NCI-H128 (cell line): ENCODE data around the gene NDUFS2.

Experiments
- DNase-seq: peaks from one replicate; lab custom pipeline; 2025; ENCODE audit not compliant: unreplicated experiment; lab: John Stamatoyannopoulos, UW

Gene NDUFS2

DNA sequence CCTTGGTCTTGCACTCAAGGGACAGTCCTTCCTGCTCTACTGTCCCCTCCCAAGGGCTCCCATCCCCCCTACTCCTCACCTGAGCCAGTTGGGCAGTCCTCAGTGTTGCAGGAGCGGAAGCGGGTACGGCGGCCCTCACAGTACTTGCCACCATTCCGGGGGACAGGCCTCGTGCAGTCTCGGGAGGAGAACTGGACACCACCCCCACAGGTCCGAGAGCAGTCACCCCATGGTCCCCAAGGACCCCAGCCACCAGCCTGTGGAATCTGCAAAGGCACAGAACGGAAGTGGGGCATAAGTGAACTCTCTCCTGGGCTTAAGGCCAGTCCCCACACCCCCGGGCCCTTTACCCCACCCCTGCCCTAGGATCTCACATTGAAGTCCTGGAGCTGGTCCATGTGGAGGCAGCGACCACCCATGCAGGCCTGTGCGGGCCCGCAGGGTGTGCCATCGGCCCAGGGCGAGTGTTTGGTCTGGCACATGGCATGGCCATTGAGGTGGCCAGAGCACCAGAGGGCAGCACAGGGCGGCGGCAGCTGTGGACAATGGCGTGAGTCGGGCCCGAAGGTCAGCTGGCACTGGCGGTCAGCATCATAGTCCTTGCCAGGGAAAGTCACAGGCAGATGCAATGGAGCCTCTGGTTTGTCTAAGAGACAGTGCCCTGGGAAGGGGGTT lies 8.5 kb upstream of the NDUFS2 start:
- no peak for DNase-seq

GRCh38 chr1:161195171-161195570 lies 7.0 kb upstream of the NDUFS2 start:
- DNase-seq = no peak

GRCh38 chr1:161196111-161196510 lies 6.1 kb upstream of the NDUFS2 start:
- DNase-seq = no peak

DNA sequence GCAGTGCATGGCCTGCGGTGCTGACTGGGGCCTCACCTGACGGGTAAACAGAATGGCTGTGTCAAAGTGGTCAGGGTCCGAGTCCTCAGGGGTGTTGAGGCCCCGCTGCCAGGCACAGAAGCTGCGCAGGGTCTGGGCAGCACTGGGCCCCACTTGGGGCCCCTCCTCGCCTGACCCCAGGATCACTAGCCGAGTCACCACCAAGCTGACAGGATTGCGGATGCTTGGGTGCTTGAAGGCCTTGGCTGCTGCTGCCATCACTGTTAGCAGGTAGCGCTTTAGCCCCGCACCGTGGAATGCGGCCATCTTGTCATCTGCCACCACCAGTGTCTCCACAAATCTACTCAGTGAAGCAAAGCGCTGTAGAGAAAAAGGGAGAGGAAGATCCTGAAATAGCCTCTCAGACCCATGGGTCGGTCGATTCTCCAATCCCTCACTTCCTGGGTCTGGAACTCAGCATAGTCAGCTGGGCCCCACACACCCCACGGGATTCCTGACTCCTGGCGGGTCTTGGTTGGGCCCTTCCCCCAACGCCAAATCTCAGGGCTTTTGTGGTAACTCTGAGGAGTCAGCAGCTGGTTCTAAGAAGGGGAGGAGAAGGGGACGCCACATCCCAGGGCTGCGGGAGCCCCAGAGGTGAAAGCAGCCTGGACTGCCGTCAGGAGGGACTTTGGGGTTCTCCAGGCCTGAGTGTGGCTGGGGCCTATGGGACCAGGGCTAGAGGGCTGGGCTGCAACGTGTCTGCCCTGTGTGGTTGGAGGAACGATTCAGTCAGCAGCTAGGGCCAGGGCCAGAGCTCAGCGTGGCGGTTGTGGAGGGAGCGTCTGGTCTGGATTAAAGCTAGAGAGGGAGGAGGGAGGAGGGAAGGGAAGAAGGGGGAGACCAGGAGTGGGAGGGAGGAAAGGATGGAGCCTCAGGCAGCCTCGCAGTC lies 5.4 kb upstream of the NDUFS2 start:
- DNase-seq = no peak

DNA sequence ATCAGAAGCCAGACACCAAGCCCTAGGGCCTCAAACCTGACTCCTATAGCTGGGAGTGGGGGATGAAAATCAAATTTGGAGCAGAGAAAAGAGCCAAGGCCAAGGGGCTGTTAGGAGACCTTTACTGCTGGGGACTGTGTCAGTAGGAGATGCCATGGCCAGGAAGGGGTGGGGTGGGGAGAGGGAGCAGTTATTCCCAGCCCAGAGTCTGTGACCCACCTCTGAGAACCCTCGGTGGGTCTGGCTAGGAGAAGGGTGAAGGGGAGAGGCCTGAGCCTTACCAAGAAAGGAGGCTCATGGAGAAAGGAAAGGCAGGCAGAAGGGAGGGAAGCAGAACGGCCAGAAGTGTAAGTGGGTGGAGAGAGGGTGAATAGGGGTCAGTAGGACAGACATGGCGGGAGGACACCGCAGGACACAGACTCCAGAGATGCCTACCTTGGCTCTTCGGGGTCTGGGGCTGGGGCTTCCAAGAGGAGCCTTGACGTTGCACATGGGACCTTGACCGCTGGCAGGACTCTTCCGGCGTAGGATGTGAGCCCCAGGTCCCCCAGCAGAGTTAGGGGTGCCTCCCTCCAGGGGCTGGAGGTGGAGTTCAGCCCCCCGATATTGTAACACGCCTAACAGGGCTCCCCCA lies 4.5 kb upstream of the NDUFS2 start:
- no peak for DNase-seq

DNA sequence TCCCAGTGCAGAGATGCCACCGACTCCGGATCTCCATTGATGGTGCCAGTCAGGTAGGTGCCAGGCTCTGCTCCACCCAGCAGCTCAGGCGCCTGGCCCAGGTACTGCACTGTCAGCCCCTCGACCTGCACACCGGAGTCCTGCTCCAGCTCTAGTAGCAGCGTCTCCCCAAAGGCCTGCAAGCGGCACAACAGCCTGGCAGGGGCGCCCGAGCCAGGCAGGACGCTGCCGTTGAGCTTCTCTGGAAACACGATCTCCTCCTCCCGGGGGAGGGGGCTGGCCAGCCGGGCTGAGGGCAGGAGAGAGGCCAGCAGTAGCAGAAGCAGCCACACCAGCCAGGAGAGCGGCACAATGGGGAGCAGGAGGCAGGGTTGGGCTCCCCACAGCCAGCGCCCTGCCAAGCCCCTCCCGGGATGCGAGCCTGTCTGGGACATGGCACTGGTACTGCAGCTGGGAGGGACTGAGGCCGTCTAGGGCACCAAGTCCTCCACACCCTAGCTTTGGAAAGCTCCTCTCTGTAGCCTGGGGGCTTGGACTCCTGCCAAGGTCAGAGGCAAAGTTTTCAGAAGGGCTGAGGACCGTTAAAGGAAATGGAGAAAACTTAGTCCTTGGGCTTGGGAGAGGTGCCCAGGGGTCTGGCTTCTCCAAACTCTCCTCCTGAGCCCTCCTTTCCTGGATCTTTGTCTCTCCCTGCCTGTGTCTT lies 3.8 kb upstream of the NDUFS2 start:
- DNase-seq = no peak

DNA sequence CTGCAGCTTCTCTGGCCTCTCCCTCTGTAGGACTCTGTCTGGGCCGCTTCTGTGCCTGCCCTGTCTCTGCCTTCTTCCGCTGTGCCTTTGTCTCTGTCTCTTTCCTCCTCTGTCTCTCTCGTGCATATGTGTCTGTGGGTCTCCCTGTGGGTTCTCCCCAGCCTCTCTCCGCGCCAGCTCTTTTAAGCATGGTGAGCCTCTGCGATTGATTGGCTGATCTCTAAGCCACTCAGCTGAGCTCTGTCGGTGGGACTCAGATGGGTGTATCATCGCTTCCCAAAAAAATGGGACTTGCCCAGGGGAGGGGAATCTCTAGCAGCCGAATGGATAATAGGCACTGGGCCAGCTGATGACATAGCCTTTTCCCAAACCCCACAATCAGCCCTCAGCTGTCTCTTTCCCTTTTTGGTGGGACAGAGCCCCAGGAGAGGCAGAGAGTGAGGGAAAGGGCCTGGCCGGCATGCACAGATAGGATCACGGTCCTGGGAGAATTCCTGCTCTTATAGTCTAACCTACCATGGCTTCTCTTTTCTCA lies 3.2 kb upstream of the NDUFS2 start, which contains the start of gene ADAMTS4:
Gene ADAMTS4, minus strand, starts transcription at position 158 of the 535 bp plus-strand sequence. CDS start 427 bp downstream, outside the sequence.
- no peak for DNase-seq

DNA sequence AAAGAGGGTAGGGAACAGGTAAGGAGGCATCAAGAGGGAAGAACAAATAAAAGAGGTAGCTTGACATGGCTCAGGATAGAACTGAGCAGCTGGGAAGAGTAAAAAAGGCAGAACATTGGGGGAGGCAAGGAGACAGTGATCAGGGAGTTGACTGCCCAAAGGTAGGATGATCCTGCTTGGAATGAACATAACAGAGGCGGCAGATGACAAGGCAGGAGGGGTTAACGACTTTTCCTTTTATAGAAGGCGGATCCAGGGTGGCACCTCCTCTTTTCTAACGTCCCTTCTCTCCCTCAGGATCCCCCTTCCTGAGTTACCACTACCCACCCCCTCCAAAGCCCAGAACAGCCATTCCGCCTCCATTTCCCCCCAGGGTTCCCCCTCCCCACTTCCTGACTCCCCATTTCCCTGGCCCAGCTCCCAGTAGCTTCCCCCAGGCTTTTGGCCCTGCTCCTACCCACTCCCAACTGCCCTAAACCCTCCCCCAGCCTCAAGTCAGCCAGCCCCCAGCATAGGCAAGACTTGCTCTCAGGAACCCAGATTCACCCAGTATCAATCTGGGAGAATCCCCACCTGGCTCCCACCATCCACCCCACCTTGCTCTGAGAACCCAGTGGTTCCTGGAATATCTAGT lies 2.5 kb upstream of the NDUFS2 start:
- DNase-seq = no peak

DNA sequence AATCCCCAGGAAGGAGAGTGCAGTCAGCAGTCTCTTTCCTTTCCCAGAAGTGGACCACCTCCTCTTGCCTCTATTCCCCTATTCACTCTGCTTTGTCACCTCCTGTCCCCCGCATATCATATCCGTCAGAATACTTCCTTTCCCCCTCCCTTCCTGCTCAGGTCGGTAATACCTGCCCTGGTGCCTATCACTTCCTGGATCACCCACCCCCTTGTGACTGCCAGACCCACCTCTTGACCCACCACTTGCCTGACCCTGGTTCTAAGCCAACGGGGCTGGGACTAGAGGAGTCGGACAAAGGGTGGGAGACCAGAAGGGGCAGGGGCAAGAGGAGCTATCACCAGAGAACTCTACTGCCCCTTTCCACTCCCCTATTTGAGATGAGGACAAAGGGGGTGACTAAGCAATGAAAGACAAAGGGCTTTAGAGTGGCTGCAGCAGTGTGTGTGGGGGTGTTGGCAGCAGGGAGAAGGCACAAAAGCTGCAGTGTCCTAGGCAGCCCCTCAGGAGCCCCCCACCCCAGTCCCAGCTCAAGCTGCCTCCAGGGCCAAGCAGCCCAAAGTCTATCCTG lies 1.7 kb upstream of the NDUFS2 start:
- no peak for DNase-seq

DNA sequence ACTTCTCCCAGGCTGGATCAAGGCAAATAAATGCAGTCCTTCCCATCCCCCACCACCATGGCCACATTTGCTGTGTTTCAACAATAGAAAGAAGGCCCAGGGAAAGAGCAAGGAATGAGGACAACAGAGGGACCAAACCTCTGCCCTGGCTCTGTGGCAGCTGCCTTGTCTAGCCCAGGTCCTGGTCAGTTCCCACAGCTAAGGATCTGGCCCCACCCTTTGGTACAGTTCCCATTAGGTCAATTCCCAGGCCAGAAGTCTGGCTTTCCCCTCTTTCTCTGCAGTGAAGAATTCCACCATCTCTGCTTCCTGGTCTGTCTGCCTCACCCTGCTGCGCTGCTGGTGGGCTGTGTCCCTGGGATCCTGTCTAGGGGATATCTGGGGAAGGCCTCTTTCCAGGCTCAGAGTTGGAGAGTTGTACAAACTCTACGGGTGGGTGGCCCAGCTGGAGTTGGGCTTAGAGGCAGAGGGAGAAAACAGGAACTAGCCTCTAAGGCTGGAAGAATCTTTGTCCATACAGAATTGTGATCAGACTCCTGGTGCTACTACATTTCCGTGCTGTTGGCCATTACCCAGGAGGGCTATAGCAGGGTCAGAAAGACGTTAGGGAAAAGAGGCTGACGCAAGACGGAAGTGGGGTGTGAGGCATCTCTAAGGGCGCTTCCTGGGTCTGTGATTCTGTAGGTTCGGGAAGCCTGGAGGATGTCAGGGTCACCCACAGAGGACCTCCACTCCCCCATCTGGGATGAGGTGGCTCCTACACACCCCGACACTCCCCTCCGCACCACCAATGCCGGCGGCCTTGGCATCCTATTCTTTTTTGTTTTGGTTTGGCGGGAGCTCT lies 953 bp upstream of the NDUFS2 start:
- no peak for DNase-seq

DNA sequence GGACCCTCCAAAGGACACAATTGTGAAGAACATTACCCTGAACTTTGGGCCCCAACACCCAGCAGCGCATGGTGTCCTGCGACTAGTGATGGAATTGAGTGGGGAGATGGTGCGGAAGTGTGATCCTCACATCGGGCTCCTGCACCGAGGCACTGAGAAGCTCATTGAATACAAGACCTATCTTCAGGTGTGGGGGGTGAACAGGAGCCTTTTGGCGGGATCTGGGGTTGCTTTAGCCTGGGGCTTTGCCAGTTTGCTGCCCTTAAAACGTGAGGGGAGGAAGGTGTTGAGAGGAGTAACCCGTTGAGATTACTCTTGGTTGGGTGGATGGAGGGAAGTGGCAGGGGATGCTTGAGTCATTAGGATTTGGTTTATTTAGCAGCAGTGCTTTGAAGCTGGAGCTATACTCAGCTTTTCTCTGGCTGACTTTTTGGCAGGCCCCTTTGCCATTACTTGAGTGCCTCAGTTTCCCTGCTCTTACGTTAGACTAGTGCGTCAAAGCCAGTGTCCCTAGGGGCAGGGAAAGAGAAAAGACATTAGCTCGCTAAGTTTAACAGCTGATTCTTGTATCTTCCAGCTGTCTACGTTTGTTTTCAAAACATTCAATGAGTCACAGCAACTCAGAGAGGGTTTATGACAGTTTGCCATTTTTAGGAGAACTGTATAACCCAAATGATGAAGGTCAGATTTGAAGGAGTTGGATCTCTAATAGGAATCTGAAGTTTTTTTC lies 4.4 kb downstream of the NDUFS2 start:
- no peak for DNase-seq

DNA sequence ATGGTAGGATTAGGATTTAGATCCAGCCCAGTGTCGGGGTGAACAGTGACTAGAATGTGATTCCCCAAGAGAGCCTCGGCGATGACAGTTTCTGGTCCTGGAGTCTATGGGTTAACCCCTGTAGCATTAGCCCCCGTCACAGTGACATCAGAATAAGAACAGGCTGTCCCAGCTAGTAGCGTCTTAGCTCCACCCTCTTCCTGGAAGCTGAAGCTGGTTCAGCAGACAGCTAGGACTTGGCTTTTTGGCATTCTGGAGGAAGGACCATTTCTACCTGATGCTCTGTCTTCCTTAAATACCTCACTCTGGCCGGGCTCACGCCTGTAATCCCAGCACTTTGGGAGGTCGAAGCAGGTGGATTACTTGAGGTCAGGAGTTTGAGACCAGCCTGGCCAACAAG lies 5.0 kb downstream of the NDUFS2 start:
- DNase-seq = no peak

DNA sequence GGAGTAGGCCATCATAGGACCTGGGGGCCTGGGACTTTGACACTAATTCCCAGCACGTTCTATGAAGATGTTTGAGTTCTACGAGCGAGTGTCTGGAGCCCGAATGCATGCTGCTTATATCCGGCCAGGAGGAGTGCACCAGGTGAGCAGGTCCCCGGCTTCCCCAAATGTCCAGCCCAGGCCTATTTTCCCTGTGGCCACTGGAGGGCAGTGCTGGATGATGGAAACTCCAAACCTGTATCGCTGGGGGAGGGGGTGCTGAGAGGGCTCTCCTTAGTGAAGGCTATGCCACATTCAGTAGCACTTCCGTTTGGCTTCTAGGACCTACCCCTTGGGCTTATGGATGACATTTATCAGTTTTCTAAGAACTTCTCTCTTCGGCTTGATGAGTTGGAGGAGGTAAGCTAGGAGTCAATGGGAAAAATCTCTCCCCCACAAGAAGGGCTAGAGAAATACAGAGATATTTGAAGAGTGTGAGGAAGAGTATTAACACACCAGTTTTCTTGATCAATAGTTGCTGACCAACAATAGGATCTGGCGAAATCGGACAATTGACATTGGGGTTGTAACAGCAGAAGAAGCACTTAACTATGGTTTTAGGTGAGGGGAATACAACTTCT lies 7.7 kb downstream of the NDUFS2 start:
- DNase-seq = peak; percentile 57

- no peak for DNase-seq
These were observed 12.2 kb downstream of the NDUFS2 start for GRCh38 chr1:161214369-161214768.

GRCh38 chr1:161215076-161215475 lies 12.9 kb downstream of the NDUFS2 start, which contains the start of gene FCER1G:
FCER1G (plus strand) TSS chr1:161215295; CDS start chr1:161215322, 27 bp downstream.
- no peak for DNase-seq

GRCh38 chr1:161216945-161217712 lies 15.0 kb downstream of the NDUFS2 start:
- no peak for DNase-seq

GRCh38 chr1:161217831-161218230 lies 15.7 kb downstream of the NDUFS2 start:
- no peak for DNase-seq
